ENCODE measurements around the gene FGG. TPM values are rescaled to one million over a fixed set of nuclear protein-coding genes. Genes with fewer than 3 reads are reported as not detected.

The FGG gene
- total RNA-seq, 1 donor from 2014 or later = 7.4 TPM

DNA sequence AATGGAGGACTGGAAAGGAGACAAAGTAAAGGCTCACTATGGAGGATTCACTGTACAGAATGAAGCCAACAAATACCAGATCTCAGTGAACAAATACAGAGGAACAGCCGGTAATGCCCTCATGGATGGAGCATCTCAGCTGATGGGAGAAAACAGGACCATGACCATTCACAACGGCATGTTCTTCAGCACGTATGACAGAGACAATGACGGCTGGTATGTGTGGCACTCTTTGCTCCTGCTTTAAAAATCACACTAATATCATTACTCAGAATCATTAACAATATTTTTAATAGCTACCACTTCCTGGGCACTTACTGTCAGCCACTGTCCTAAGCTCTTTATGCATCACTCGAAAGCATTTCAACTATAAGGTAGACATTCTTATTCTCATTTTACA is 42.9 kb downstream of the FGG start:
- no peaks in the 10 kb centered on the region for H3K4me1 Mint-ChIP-seq (ENCODE audit: low read depth)
- no peak for DNase-seq (ENCODE audit: low spot score, unreplicated experiment)
- H3K27me3 Mint-ChIP-seq = no peaks in the 10 kb centered on the region
- H3K9me3 Mint-ChIP-seq (ENCODE audit: low read depth) = peaks cover 6% of the 10 kb centered on the region
- H3K36me3 Mint-ChIP-seq (ENCODE audit: insufficient read depth) = peaks cover 4% of the 10 kb centered on the region
- no peak overlapping the region for H3K4me3 Mint-ChIP-seq (ENCODE audit: low read depth)
- TF ChIP-seq, protein P1, sequence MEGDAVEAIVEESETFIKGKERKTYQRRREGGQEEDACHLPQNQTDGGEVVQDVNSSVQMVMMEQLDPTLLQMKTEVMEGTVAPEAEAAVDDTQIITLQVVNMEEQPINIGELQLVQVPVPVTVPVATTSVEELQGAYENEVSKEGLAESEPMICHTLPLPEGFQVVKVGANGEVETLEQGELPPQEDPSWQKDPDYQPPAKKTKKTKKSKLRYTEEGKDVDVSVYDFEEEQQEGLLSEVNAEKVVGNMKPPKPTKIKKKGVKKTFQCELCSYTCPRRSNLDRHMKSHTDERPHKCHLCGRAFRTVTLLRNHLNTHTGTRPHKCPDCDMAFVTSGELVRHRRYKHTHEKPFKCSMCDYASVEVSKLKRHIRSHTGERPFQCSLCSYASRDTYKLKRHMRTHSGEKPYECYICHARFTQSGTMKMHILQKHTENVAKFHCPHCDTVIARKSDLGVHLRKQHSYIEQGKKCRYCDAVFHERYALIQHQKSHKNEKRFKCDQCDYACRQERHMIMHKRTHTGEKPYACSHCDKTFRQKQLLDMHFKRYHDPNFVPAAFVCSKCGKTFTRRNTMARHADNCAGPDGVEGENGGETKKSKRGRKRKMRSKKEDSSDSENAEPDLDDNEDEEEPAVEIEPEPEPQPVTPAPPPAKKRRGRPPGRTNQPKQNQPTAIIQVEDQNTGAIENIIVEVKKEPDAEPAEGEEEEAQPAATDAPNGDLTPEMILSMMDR (IDR thresholded peaks at IDR 0.05; ENCODE audit: unreplicated experiment) = no peak
- H3K27ac Mint-ChIP-seq = no peak overlapping the region

- no peak overlapping the region for H3K4me3 Mint-ChIP-seq (ENCODE audit: low read depth)
- DNase-seq (ENCODE audit: low spot score, unreplicated experiment) = no peak
- peaks cover 6% of the 10 kb centered on the region for H3K9me3 Mint-ChIP-seq (ENCODE audit: low read depth)
- H3K36me3 Mint-ChIP-seq (ENCODE audit: insufficient read depth) = peaks cover 4% of the 10 kb centered on the region
- H3K27ac Mint-ChIP-seq = no peak overlapping the region
- TF ChIP-seq, protein P1 (IDR thresholded peaks at IDR 0.05; ENCODE audit: unreplicated experiment) = no peak
- H3K4me1 Mint-ChIP-seq (ENCODE audit: low read depth) = no peaks in the 10 kb centered on the region
- H3K27me3 Mint-ChIP-seq = no peaks in the 10 kb centered on the region
Measured at GRCh38 chr4:154569028-154569427, 43.4 kb downstream of the FGG start.

DNA sequence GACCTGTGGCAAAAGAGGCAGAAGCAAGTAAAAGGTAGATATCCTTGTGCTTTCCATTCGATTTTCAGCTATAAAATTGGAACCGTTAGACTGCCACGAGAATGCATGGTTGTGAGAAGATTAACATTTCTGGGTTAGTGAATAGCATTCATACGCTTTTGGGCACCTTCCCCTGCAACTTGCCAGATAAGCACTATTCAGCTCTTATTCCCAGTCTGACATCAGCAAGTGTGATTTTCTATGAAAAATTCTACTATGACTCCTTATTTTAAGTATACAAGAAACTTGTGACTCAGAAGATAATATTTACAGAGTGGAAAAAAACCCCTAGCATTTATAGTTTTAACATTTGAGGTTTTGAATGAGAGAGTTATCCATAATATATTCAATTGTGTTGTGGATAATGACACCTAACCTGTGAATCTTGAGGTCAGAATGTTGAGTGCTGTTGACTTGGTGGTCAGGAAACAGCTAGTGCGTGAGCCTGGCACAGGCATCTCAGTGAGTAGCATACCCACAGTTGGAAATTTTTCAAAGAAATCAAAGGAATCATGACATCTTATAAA is 45.7 kb downstream of the FGG start:
- peaks cover 6% of the 10 kb centered on the region for H3K9me3 Mint-ChIP-seq (ENCODE audit: low read depth)
- DNase-seq (ENCODE audit: low spot score, unreplicated experiment) = no peak
- TF ChIP-seq, protein P1 (IDR thresholded peaks at IDR 0.05; ENCODE audit: unreplicated experiment) = no peak
- H3K27me3 Mint-ChIP-seq = no peaks in the 10 kb centered on the region
- peaks cover 11% of the 10 kb centered on the region for H3K4me1 Mint-ChIP-seq (ENCODE audit: low read depth)
- no peak overlapping the region for H3K4me3 Mint-ChIP-seq (ENCODE audit: low read depth)
- peaks cover 4% of the 10 kb centered on the region for H3K36me3 Mint-ChIP-seq (ENCODE audit: insufficient read depth)
- H3K27ac Mint-ChIP-seq = no peak overlapping the region

GRCh38 chr4:154565704-154566103 is 46.8 kb downstream of the FGG start:
- Mint-ChIP-seq H3K27ac (no peak overlapping the region), H3K9me3 (ENCODE audit: low read depth) (peaks cover 6% of the 10 kb centered on the region), H3K4me1 (ENCODE audit: low read depth) (peaks cover 17% of the 10 kb centered on the region), H3K27me3 (no peaks in the 10 kb centered on the region), H3K4me3 (ENCODE audit: low read depth) (no peak overlapping the region), H3K36me3 (ENCODE audit: insufficient read depth) (peaks cover 4% of the 10 kb centered on the region)
- TF ChIP-seq, protein P1 (IDR thresholded peaks at IDR 0.05; ENCODE audit: unreplicated experiment) = no peak
- no peak for DNase-seq (ENCODE audit: low spot score, unreplicated experiment)

GRCh38 chr4:154564311-154564710 is 48.1 kb downstream of the FGG start:
- no peak for DNase-seq (ENCODE audit: low spot score, unreplicated experiment)
- no peaks in the 10 kb centered on the region for H3K36me3 Mint-ChIP-seq (ENCODE audit: insufficient read depth)
- no peak overlapping the region for H3K27ac Mint-ChIP-seq
- no peak overlapping the region for H3K4me3 Mint-ChIP-seq (ENCODE audit: low read depth)
- H3K4me1 Mint-ChIP-seq (ENCODE audit: low read depth) = peaks cover 28% of the 10 kb centered on the region
- no peaks in the 10 kb centered on the region for H3K9me3 Mint-ChIP-seq (ENCODE audit: low read depth)
- TF ChIP-seq, protein P1 (IDR thresholded peaks at IDR 0.05; ENCODE audit: unreplicated experiment) = no peak
- no peaks in the 10 kb centered on the region for H3K27me3 Mint-ChIP-seq
